ENCODE measurements around the gene IL6ST.
"Not testable (repeated sequence)": the region's sequence is repeated elsewhere in the genome, so short reads cannot be mapped to it uniquely, and the experiment has no call there.

IL6ST gene

GRCh38 chr5:55960779-55961178, 34.0 kb downstream of the IL6ST start:
- DNase-seq, result no peak

- no peak for DNase-seq
Observed at GRCh38 chr5:55959208-55959607, 35.6 kb downstream of the IL6ST start.

GRCh38 chr5:55941154-55941553, 53.6 kb downstream of the IL6ST start:
- not testable (repeated sequence) for DNase-seq

- not testable (repeated sequence) for DNase-seq
Observed at GRCh38 chr5:55937598-55937997, 57.2 kb downstream of the IL6ST start.

GRCh38 chr5:55936100-55936693, 58.6 kb downstream of the IL6ST start:
- peak; percentile 86 for DNase-seq

- DNase-seq, result no peak
Observed at GRCh38 chr5:55935371-55935770, 59.4 kb downstream of the IL6ST start.

GRCh38 chr5:55934720-55935119, 60.0 kb downstream of the IL6ST start:
- no peak for DNase-seq

GRCh38 chr5:55934115-55934613, 60.6 kb downstream of the IL6ST start:
- no peak for DNase-seq

- DNase-seq, result no peak
Observed at GRCh38 chr5:55933377-55934114, 61.2 kb downstream of the IL6ST start.

- DNase-seq, result no peak
Observed at GRCh38 chr5:55932700-55933099, 62.1 kb downstream of the IL6ST start.

- DNase-seq, result no peak
Observed at GRCh38 chr5:55929020-55929799, 65.6 kb downstream of the IL6ST start.

GRCh38 chr5:55927861-55928655, 66.7 kb downstream of the IL6ST start:
- no peak for DNase-seq

- DNase-seq, result no peak
Observed at GRCh38 chr5:55926476-55926875, 68.3 kb downstream of the IL6ST start.

- no peak for DNase-seq
Observed at GRCh38 chr5:55925712-55926111, 69.1 kb downstream of the IL6ST start.

GRCh38 chr5:55925181-55925580, 69.6 kb downstream of the IL6ST start:
- DNase-seq, result no peak

- no peak for DNase-seq
Observed at GRCh38 chr5:55924744-55925143, 70.0 kb downstream of the IL6ST start.

- DNase-seq, result no peak
Observed at GRCh38 chr5:55923865-55924500, 70.8 kb downstream of the IL6ST start.

GRCh38 chr5:55923177-55923771, 71.5 kb downstream of the IL6ST start:
- DNase-seq, result peak; percentile 38

- no peak for DNase-seq
Observed at GRCh38 chr5:55921617-55922016, 73.1 kb downstream of the IL6ST start.

- no peak for DNase-seq
Observed at GRCh38 chr5:55920784-55921183, 74.0 kb downstream of the IL6ST start.

GRCh38 chr5:55919625-55920024, 75.1 kb downstream of the IL6ST start:
- DNase-seq, result peak; percentile 25

All from CD4-positive, alpha-beta T cell treated with Interleukin-17A for 4 hours (primary cell).